Kidney glomerular epithelial cell (primary cell): ENCODE data around the gene ZFAND3.
"Not testable (repeated sequence)": the region's sequence is repeated elsewhere in the genome, so short reads cannot be mapped to it uniquely, and the experiment has no call there.

Experiments used
- DNase-seq: peaks from one replicate; lab custom pipeline; 2025; lab: John Stamatoyannopoulos, UW

The ZFAND3 gene

DNA sequence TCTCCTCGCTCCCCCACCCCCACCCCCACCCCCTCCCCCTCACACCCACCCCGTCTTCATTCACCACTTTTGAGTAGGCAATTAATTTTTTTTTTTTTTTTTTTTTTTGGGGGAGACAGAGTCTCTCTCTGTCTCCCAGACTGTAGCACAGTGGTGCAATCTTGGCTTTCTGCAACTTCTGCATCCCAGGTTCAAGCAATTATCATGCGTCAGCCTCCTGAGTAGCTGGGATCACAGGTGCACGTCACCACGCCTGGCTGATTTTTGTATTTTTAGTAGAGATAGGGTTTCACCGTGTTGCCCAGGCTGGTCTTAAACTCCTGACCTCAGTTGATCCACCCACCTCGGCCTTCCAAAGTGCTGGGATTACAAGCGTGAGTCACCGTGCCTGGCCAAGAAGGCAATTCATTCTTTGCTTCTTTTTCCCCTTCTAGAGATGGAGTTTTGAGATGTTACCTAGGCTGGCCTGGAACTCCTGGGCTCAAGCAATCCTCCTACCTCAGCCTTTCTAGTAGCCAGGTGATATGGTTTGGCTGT, 230.4 kb downstream of the ZFAND3 start:
- DNase-seq: not testable (repeated sequence)

DNA sequence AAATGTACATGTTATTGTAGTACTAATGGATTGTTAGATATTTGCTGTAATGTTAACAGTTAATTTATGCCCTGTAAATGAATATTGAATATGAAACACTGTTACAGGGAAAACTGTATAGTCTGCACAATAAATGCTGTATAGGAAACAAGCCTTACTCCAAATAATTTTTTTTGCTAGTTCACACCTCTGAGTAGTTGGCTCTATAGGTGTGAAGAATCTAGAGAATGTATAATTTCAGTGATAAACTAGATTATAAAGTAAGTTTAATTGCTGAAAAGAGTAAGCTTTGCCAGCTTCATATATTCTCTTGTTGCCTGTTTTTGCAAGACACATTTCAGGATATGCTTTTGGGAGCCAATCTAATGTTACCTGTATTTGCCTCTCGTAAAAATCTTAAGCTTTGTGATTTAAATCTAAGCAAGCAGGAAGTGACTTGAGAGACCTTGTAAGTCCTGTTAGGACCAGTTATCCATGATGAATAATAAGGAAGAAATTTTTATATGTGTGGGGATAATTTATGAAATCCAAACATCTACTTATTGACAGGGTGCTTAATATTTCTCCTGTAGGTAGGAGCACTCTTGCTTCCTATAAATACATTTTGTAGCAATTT, 232.4 kb downstream of the ZFAND3 start:
- no peak for DNase-seq

GRCh38 chr6:38054527-38055202, 235.1 kb downstream of the ZFAND3 start:
- DNase-seq: no peak

DNA sequence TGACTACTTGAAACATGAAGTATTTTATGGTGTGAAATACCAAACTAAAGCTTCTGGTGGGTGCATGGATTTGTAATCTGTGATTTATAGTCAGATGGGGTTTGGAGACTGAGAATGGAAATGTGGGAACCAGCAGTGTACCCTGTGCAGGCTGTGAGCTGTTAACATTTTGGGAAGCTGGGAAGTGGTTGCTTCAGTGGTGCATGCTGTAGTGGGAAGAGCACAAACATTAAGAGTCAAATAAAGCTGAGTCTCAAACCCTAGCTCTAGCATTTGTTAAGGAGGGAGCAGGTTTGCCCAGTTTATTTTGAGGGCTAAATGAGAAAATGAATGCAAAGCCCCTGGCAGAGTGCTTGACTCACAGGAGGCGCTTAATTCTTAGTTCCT, 235.7 kb downstream of the ZFAND3 start:
- DNase-seq: no peak

GRCh38 chr6:38056361-38056760, 236.8 kb downstream of the ZFAND3 start:
- DNase-seq: no peak

GRCh38 chr6:38057994-38058393, 238.5 kb downstream of the ZFAND3 start:
- DNase-seq: peak; percentile 62

GRCh38 chr6:38062066-38062465, 242.5 kb downstream of the ZFAND3 start:
- no peak for DNase-seq

DNA sequence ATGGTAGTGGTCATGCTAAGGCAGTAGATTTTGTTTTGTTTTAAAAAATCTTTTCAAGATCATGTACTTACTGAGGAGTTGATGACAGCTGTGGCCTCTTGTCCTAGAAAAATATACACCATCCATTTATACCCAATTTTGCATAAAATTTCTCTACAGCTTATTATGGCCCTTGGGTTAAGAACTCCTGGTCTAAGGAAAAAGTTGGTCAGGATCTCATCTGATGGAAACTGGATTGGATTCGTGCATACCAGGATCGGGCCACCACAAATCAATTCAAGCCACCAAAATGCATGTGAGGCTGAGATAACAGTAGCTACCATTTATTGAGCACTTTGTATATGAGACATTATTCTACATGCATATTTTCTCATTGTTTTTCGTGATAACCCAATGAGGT, 244.4 kb downstream of the ZFAND3 start:
- DNase-seq: no peak

GRCh38 chr6:38064431-38064830, 244.9 kb downstream of the ZFAND3 start:
- DNase-seq: no peak

DNA sequence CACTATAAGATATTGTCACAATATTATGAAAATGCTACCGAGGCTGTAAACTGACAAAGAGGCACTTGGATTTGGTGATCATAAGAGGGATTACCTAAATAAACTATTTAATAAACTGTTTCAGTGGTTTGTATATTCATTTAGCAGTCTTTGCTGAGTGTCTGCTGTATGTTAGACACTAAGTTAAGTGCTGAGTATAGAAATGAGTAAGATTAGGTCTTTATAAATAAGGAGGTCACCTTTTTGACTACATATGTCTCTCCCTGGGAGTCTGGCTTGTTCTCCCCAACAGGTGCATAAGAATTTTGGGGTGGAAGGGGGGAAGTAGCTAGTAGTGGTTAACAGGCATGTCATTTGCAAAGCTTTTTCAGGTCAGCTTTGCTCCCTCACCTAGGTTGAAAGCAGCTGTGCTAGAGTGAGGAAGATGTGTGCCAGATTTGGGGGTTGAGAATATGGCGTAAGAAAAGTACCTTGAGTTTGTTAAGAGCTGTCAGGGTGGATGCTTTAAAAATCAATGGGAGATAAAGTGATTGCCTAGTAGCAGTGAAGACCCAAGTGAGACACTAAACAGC, 246.3 kb downstream of the ZFAND3 start:
- DNase-seq: no peak

DNA sequence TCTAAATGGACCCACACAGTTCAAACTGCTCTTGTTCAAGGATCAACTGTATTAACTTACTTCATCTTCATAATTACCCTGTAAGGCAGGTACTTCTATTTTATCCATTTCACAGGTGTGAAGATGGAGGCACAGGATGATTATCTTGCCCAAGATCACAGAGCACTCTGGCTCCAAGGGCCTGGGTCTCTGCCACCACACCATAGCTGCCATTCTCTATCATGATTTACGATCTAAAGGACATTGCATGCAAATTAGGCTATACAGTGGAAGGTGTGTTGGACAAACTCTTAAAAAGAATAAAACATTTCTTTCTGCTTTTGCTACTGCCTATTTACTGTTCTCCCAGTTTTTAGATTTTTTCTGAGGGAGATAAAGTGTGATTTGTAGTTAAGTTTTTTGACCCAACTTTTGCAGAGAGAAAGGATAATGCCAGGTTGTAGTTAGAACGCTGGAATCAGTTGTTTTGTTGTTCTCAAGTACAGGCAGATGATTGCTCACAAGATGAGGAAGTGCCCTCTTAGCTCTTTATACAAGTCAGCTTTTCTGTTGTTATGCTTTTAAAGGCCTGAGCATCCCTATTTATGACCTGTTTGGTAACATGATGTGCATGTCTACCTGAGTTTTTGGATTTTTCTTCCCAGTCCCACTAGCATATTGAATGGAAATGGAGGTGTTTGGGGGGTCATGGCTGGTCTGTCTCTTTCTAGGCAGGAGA, 247.9 kb downstream of the ZFAND3 start:
- no peak for DNase-seq

DNA sequence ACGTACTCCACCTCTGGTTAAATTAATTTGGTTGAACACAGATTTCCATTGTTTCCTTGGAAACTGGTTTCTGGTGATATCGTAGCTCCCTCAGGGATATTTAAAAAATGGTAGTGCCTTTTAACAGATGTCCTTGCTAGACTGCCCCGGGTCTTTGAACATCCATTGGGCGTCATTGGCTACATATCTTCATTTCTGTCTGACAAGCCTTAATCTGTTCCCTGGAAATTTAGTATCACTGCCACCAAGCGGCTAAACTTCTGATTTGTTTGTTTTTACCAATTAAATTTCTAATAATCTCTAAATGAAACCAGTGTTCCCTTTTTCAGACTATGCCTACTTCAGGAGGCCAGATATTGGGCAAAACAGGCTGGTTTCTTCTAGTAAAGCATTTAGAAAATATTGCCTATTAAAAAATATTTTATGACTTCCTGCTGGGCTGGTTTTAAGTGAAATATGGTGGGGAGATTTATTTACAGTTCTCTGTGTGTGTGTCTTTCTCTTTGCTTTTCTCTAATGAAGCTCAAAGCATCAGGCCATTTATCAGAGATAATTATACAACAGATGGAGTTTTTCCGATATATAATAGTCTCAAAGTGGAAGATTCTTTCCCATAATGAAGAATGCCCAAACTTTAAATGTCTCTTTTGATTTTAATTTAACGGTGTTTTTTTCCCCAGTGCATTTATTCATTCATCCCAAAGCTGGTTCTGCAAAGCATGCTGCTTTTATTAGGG, 249.5 kb downstream of the ZFAND3 start:
- DNase-seq: no peak

- DNase-seq: no peak
Measured at GRCh38 chr6:38077488-38078030, 258.0 kb downstream of the ZFAND3 start.

- DNase-seq: no peak
Measured at GRCh38 chr6:38078671-38079070, 259.1 kb downstream of the ZFAND3 start.

DNA sequence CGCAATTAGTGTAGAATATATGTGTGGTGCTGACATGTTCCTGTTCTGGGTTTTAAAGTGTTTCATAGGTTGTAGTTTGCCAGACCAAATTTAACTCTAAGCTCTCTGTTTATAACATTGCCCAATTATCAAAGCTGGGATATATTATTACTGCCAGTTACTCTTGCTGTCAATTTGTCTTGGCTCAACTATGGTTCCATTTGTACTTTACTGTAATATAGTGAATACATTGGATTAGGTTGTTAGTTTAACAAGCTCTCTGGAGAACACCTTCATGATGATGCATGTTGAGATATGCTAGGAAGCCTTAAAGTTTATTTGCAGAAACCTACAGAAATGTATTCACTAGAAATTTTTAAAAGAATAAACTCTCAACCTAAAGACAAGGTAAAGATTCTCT, 259.6 kb downstream of the ZFAND3 start:
- DNase-seq: no peak

GRCh38 chr6:38079537-38079936, 260.0 kb downstream of the ZFAND3 start:
- no peak for DNase-seq

- no peak for DNase-seq
Measured at GRCh38 chr6:38080360-38080759, 260.8 kb downstream of the ZFAND3 start.

DNA sequence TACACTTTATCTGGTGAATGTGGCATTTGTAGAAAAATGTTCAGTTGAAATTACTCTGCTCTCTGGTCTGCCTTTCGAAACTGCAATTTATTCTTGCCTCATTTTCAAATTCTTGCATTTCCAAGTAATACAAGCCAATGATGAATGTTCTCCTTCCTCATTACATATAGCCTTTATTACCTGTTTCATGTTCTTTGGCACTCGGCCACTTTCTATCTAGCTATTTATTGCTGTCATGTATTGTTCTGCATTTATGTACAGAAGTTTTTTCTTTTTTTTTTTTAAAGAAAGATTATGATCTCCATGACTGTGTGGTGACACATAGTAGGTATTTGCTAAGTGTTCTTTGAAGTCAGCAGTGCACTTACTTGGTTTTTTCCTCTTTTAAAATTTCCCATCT, 261.4 kb downstream of the ZFAND3 start:
- no peak for DNase-seq

DNA sequence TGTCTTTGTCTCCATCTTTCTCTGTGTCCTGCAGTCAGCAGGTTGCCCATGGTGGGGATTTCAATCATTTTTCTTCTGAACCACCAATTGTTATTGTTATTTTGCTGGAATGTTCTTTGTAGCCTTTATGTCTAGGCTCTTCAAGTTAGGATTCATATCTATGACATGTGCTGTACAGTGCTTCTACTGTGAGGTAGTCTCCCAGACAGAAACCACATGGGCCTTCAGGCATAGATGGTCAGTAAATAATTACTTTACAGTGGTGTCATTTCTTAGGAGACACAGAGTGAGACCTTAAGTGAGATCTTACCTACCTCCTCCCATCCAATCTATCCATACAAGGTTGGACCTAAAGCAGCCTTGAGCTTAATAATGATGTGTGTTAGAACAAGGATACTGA, 265.5 kb downstream of the ZFAND3 start:
- no peak for DNase-seq

GRCh38 chr6:38086346-38086745, 266.8 kb downstream of the ZFAND3 start:
- DNase-seq: no peak

- no peak for DNase-seq
Measured at GRCh38 chr6:38088010-38088409, 268.5 kb downstream of the ZFAND3 start.

- DNase-seq: no peak
Measured at GRCh38 chr6:38088829-38089228, 269.3 kb downstream of the ZFAND3 start.
